ENCODE data around the gene SH3RF1. TPM values are rescaled to one million over a fixed set of nuclear protein-coding genes. Genes with fewer than 3 reads are reported as not detected.

Gene SH3RF1
- total and polyA plus RNA-seq, 5 experiments from 2014 or later: 0.16 TPM; not detected in 4

DNA sequence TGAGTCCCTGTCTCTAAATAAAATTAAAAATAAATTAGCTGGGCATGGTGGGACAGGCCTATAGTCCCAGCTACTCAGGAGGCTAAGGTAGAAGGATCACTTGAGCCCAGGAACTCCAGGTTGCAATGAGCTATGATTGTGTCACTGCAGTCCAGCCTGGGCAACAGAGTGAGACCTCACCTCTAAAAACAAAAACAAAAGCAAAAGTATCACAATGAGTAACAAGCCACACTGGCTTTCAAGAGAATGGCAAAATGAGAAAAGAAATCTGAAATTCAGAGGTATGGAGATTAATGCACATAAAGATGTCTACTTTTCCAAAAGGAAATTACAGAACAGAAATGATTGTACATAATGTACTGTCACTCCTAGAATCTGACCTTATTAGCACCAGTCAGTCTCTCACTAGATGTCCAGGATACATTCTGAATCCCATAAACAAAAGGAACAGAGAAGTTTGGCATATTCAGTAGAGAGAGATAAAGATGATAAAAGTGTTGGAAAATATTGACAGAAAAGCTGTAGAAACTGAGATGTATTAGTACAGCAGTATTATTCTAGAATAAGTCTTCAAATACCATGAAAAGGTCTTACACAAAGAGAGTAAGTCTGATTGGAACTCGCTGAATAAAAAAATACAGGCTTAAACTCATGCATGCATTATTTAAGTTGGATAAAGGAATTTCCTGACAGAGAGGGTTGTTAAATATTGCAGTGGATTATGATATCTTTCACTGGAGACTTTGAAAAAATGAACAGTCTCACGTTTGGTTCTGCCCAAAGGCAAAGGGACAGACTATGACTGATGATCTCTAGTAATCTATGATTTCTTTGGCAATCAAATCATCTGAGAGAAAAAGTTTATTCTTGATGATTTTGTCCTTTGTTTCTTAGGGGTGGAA, 102.5 kb downstream of the SH3RF1 start:
- Mint-ChIP-seq H3K4me1 (peaks cover 0 to 2% (median 0%) of the 10 kb centered on the region in 4 donors), H3K27me3 (peaks cover 0 to 7% (median 0%) of the 10 kb centered on the region in 5 donors), H3K9me3 (no peaks in the 10 kb centered on the region), H3K36me3 (no peaks in the 10 kb centered on the region), H3K27ac (peak overlapping the region in 1 of 10 donors; percentile 28), H3K4me3 (no peak overlapping the region)
- no peak for ATAC-seq
- POLR2A ChIA-PET: no interaction called here
- no peak for DNase-seq

DNA sequence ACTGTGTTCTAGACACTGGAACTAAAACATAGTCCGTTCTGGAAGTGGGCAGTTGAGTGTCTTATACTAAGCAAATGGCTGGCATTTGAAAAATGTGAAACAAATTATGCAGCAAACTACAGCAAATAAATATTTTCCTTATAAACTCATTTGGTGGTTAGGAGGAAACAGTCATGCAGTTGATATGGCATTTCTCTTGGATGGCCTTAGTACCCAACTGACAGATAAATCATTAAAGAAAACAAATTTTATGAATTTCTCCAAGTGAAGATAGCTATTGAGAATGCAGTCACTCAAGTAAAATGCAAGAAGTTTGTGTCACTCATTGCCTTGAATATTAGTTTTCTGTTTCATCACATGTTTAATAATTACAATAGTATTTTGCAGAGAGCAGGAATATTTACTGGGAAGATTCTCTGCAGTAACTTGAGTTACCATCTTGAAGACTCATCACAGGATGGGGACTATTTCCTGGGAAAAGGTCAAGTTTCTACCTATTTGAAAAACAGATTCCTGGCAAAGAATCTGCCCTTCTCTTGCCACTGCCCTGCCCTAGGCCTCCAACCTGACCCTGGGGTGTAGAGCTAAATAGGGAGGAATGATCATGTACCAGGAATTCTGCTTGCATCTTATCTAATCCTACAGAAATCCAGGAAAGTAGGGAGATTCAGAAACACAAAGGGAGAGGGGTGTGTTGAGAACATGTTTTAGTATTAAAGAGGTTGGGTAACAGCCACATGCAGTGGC, 105.9 kb downstream of the SH3RF1 start:
- no peak overlapping the region for H3K4me3 Mint-ChIP-seq
- H3K27ac Mint-ChIP-seq: peak overlapping the region in 1 of 10 donors; percentile 31
- H3K9me3 Mint-ChIP-seq: no peaks in the 10 kb centered on the region
- ATAC-seq: no peak
- peaks cover 0 to 2% (median 0%) of the 10 kb centered on the region in 4 donors for H3K4me1 Mint-ChIP-seq
- POLR2A ChIA-PET: no interaction called here
- no peaks in the 10 kb centered on the region for H3K36me3 Mint-ChIP-seq
- H3K27me3 Mint-ChIP-seq: peaks cover 0 to 8% (median 1%) of the 10 kb centered on the region in 5 donors
- DNase-seq: no peak

DNA sequence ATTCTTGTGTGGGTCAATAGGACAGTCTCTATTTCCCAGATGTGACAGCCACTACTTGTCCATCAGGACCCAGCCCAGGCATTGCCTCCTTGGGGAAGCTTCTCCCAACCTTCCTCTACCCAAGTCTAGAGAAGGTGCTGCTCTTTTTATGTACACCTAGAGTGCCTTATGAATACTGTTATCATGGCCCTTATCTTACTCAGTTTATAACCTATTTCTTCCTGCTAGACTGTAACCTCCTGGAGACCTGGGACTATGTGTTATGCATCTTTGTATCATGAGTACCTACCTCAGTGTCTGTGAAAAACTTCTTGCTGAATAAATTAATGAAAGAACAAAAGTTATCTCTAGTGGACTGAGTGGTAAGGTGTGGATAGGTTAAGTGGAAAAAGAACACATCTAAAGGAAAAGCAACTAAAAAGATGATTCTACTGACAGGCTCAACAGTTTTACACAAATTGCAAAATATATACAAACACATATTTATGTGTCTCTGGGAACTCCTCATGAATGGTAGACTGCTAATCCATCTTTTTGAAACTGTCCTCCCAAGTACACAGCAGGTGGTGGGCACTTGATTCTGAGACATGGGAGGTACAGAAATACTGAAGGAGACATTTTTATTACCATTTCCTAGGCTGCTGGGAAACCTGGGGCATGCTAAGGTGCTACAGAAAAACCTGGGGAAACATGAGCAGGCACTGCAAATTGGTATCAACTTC, 106.6 kb downstream of the SH3RF1 start:
- ATAC-seq (no peak), DNase-seq (no peak)
- POLR2A ChIA-PET: no interaction called here
- H3K27me3 Mint-ChIP-seq: peaks cover 0 to 8% (median 1%) of the 10 kb centered on the region in 5 donors
- no peak overlapping the region for H3K4me3 Mint-ChIP-seq
- peaks cover 0 to 2% (median 0%) of the 10 kb centered on the region in 4 donors for H3K4me1 Mint-ChIP-seq
- H3K36me3 Mint-ChIP-seq: no peaks in the 10 kb centered on the region
- no peaks in the 10 kb centered on the region for H3K9me3 Mint-ChIP-seq
- H3K27ac Mint-ChIP-seq: no peak overlapping the region

DNA sequence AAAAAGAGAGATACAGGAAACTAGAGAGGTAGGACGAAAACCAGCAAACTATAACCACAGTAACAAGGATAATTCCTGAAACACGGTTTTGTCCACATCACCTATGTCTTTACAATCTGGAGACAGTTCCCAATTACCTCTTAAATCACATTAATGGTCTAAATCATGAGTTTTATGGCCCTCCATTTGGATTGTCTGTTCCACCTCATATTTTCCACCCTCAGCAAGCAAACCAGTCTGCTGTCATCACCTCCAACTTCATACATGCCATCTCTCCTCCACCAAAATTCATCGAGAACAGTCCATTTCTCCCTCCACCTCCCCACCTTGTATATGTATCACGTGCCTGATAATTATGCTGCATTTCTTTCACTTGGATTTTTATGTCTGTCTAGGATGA, 107.3 kb downstream of the SH3RF1 start:
- H3K4me3 Mint-ChIP-seq: no peak overlapping the region
- no peaks in the 10 kb centered on the region for H3K9me3 Mint-ChIP-seq
- no peak overlapping the region for H3K27ac Mint-ChIP-seq
- ATAC-seq (no peak), DNase-seq (no peak)
- POLR2A ChIA-PET: no interaction called here
- peaks cover 0 to 8% (median 1%) of the 10 kb centered on the region in 5 donors for H3K27me3 Mint-ChIP-seq
- no peaks in the 10 kb centered on the region for H3K36me3 Mint-ChIP-seq
- H3K4me1 Mint-ChIP-seq: peaks cover 0 to 2% (median 0%) of the 10 kb centered on the region in 4 donors

DNA sequence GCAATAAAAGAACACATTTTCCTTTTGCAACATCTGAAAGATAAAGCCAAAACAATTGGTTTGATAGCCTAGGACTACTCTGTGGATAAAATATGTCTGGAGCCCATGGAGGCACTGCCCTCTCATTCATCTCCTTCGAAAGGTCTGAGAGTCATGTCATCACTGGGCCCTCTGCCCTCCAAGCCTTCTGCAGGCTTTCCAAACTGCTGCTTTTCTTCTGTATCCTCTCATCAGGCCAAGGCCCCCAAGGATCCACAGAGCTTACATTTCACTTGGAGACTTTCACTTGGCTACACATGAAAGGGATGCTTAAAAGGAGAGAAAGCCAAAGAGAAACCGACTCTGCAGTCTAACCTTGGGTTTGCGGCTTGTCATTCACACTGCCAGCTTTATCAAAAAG, 109.9 kb downstream of the SH3RF1 start:
- DNase-seq (no peak), ATAC-seq (no peak)
- POLR2A ChIA-PET: no interaction called here
- Mint-ChIP-seq H3K4me3 (no peak overlapping the region), H3K9me3 (no peaks in the 10 kb centered on the region), H3K4me1 (peaks cover 0 to 2% (median 0%) of the 10 kb centered on the region in 4 donors), H3K36me3 (no peaks in the 10 kb centered on the region), H3K27ac (no peak overlapping the region), H3K27me3 (peaks cover 2 to 13% (median 9%) of the 10 kb centered on the region in 5 donors)

DNA sequence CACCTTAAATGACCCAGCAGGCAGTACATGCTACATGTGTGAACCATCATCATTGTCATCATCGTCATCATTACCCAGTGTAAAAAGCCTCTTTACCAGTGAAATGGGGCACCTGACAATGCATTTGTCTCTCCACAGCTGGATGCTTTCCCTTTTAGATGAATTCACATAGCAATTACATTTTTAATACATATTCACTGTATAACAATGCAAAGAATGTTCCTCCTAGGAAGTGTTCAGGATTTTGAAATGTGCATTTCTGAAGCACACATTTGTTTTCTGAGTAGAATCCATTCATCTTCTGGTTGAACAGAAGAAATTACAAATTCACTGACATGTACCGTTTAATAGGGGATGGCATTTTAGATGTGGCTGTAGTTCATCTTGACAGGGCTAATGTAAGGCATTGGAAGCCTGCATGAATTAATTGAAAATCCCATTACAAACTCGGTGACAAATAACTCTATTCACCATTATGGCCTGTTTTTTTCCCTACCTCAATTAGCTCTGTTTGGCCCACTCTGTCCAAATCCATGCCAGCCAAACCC, 111.1 kb downstream of the SH3RF1 start:
- ATAC-seq: no peak
- POLR2A ChIA-PET: no interaction called here
- H3K9me3 Mint-ChIP-seq: no peaks in the 10 kb centered on the region

DNA sequence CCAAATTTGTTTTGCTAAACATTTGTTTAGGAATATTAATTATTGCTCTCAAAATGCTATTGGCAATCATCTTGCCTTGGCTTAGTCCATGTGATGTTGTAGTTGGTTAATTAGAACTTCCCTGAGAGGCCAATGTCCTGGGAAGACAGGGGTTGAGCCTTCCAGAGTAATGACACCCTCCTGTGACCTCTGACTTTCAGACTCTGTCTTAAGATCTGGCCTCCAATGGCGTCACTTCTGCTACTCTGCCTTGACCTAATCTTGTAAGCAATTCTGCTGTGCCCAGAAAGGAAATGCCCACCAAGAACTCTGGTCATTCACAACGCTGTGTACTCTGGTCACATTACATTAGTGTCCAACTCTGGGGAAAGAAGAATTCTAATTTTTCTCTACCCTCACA, 111.9 kb downstream of the SH3RF1 start:
- POLR2A ChIA-PET: no interaction called here
- H3K36me3 Mint-ChIP-seq: no peaks in the 10 kb centered on the region
- DNase-seq: no peak
- no peaks in the 10 kb centered on the region for H3K9me3 Mint-ChIP-seq
- peaks cover 2 to 9% (median 4%) of the 10 kb centered on the region in 5 donors for H3K27me3 Mint-ChIP-seq
- no peak overlapping the region for H3K4me3 Mint-ChIP-seq
- H3K4me1 Mint-ChIP-seq: no peaks in the 10 kb centered on the region
- no peak for ATAC-seq
- H3K27ac Mint-ChIP-seq: no peak overlapping the region

More for the DNA sequence above, 111.1 kb downstream of the SH3RF1 start:
- no peak for DNase-seq
- no peaks in the 10 kb centered on the region for H3K4me1 Mint-ChIP-seq
- H3K27me3 Mint-ChIP-seq: peaks cover 2 to 9% (median 5%) of the 10 kb centered on the region in 5 donors
- no peak overlapping the region for H3K4me3 Mint-ChIP-seq
- H3K36me3 Mint-ChIP-seq: no peaks in the 10 kb centered on the region
- no peak overlapping the region for H3K27ac Mint-ChIP-seq

DNA sequence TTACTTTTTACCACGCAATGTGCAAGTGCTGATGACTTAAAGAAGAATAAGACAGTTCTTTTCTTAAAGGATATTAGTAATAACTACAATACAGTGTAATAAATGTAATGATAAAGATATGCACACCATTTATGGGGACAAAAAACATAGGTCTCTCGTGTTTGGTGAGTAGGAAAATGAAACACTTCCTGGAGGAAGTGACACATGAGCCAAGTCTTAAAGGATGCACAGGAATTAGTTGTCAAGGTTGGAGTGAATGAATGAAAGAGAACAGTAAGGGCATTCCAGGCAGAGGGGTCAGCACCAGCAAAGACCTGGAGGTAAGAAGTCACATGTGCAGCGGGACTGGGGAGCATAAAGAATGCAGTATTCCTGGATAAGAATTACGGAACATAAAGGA, 112.7 kb downstream of the SH3RF1 start:
- Mint-ChIP-seq H3K4me1 (no peaks in the 10 kb centered on the region), H3K27me3 (peaks cover 2 to 9% (median 4%) of the 10 kb centered on the region in 5 donors), H3K9me3 (no peaks in the 10 kb centered on the region), H3K27ac (no peak overlapping the region), H3K4me3 (no peak overlapping the region), H3K36me3 (no peaks in the 10 kb centered on the region)
- DNase-seq (no peak), ATAC-seq (no peak)
- POLR2A ChIA-PET: no interaction called here

DNA sequence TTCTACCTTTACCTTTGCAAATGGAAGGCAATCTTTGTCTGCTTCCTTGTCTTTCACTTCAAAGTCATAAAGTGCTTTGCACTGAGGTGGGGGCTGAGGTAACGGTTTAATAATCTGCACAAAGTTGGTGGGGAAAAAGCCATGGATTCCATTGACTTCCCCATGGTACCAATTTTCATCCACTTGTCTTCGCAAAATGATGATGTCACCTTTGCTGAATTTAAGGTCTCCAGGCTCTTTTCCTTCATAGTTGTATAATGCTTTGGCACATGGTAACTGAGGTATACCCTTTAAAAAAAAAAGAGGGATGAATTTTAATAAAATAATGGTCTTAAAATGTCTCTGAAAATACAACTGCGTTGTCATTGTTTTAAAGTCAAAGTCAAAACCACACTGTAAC, 114.4 kb downstream of the SH3RF1 start:
- no peak for DNase-seq
- Mint-ChIP-seq H3K4me1 (no peaks in the 10 kb centered on the region), H3K27ac (no peak overlapping the region), H3K36me3 (no peaks in the 10 kb centered on the region), H3K4me3 (no peak overlapping the region), H3K27me3 (peaks cover 2 to 9% (median 2%) of the 10 kb centered on the region in 5 donors), H3K9me3 (no peaks in the 10 kb centered on the region)
- POLR2A ChIA-PET: no interaction called here
- ATAC-seq: no peak

DNA sequence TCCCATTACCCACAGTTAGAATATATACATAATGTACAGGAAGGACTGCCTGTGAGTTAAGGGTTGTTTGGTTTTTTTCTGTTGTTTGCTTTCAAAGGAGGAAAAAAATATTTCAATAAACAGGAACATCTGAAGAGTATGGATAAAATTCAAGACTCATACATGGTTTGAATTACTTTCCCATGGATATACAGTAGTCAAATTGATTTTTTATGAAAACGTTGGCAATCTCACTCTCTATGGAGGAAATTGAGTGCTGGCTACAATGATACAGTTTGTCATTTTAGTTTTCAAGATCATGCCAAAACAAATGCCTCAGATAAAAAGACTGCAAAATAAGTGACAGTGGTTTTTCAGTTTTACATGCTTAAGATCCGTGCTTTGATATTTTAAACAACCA, 116.6 kb downstream of the SH3RF1 start:
- peaks cover 2 to 9% (median 2%) of the 10 kb centered on the region in 5 donors for H3K27me3 Mint-ChIP-seq
- H3K9me3 Mint-ChIP-seq: no peaks in the 10 kb centered on the region
- H3K27ac Mint-ChIP-seq: no peak overlapping the region
- H3K4me3 Mint-ChIP-seq: no peak overlapping the region
- no peaks in the 10 kb centered on the region for H3K4me1 Mint-ChIP-seq
- H3K36me3 Mint-ChIP-seq: no peaks in the 10 kb centered on the region
- POLR2A ChIA-PET: no interaction called here
- DNase-seq: no peak
- no peak for ATAC-seq

DNA sequence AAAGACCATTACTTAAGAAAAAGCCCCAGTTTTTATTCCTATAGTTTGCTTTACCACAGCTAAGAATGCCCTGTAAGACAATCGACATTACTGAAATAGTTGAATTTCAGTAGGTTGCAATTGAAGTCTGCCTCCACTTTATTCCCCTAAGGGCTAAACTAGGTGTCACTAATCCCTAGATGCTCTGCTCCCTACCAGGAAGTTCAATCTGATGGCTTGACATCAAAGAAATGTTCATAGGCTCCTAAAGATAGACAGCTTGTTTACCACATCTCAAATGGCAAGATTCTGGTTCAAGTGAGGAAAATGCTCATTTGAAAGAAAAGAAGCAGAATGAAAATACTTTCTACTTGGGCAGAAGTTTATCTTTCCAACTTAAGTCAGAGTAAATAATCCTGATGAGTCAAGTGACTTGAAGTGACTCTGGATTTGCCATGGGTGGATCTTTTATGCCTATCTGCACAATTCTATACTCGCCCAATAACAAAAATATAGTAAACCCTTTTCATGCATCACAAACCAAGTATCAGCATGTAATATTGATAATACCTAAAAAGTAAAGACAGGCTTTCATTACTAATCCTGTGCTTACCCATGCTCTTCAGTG, 117.2 kb downstream of the SH3RF1 start:
- Mint-ChIP-seq H3K4me3 (no peak overlapping the region), H3K9me3 (no peaks in the 10 kb centered on the region), H3K27ac (no peak overlapping the region), H3K4me1 (no peaks in the 10 kb centered on the region), H3K27me3 (peaks cover 2 to 9% (median 2%) of the 10 kb centered on the region in 5 donors), H3K36me3 (no peaks in the 10 kb centered on the region)
- POLR2A ChIA-PET: no interaction called here
- no peak for ATAC-seq
- no peak for DNase-seq

DNA sequence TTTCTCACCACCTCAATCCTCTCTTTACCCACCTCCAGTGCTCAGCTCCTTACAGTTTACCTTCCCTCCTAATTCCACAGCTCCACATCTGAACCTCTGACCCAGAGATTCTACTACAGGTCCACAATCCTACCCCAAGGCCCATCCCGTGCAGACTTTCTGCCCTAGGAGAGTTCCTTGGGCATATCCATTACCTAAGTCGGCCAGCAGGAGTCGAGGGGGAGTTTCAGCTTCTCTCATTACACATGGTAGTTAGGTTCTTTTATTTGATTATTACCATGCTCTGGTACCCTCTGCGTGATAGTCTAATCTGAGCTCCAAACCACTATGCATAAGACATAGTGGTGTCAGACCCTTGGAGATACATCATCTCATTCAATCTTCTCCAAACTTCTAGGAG, 117.9 kb downstream of the SH3RF1 start:
- POLR2A ChIA-PET: no interaction called here
- ATAC-seq: no peak

More for the DNA sequence above, 117.9 kb downstream of the SH3RF1 start:
- peaks cover 0 to 3% (median 0%) of the 10 kb centered on the region in 5 donors for H3K27me3 Mint-ChIP-seq
- H3K4me1 Mint-ChIP-seq: no peaks in the 10 kb centered on the region
- H3K4me3 Mint-ChIP-seq: no peak overlapping the region
- no peak overlapping the region for H3K27ac Mint-ChIP-seq
- no peaks in the 10 kb centered on the region for H3K36me3 Mint-ChIP-seq
- no peak for DNase-seq
- H3K9me3 Mint-ChIP-seq: no peaks in the 10 kb centered on the region

All from naive thymus-derived CD8-positive, alpha-beta T cell (primary cell).